Lower leg skin (tissue), 4 donors: ENCODE results near the gene PTGR3. TPM values are rescaled to one million over a fixed set of nuclear protein-coding genes. Genes with fewer than 3 reads are reported as not detected.

ENCODE experiments used
- DNase-seq, 2 donors: peaks; one replicate each; pipeline ENCODE4 v3.0.0-alpha.2; 2019; ENCODE audit warnings: low spot score in 2 of 2
- H3K4me3 ChIP-seq: fragments of 200-600 bp; sonication (generic); 2 replicates; pipeline ENCODE4 v1.5.1; 2017; ENCODE audit warnings: mild to moderate bottlenecking, low read depth; ENCODE audit not compliant: poor library complexity, severe bottlenecking
- POLR2A ChIP-seq, 2 donors: fragments of 450-650 bp; IDR thresholded peaks; one replicate each; pipeline ENCODE4 v1.6.1; 2016 to 2017; ENCODE audit warnings: antibody characterized with exemption in 2 of 2, mild to moderate bottlenecking in 1 of 2, moderate library complexity in 1 of 2
- whole genome bisulfite sequencing, 2 donors: methylation state at CpG; one replicate each; pipeline ENCODE4 v1.1.5; 2018; 5-methylcytosine and 5-hydroxymethylcytosine counted together
- intact Hi-C: fragments of 100-400 bp; cut with DNase I; formaldehyde crosslinking; loops from one replicate; pipeline ENCODE4 v1.15.0; 2023; ENCODE audit warnings: low total_unique reads
- total RNA-seq, 4 donors: library from RNA; depleted of rRNA; stranded (reverse); fragments of >200 nt; gene quantifications; one replicate each; pipeline ENCODE4 v1.1.0, GENCODE V29; 2016
- TF ChIP-seq, protein P1 (sequence below), 3 donors: fragments of 450-650 bp; IDR thresholded peaks; one replicate each; pipeline ENCODE4 v1.5.1; 2016; ENCODE audit warnings: antibody characterized with exemption in 3 of 3, mild to moderate bottlenecking in 3 of 3, moderate library complexity in 2 of 3

Gene PTGR3
- total RNA-seq, 4 donors from 2014 or later: 11.7 to 29.3 (median 24.2) TPM

DNA sequence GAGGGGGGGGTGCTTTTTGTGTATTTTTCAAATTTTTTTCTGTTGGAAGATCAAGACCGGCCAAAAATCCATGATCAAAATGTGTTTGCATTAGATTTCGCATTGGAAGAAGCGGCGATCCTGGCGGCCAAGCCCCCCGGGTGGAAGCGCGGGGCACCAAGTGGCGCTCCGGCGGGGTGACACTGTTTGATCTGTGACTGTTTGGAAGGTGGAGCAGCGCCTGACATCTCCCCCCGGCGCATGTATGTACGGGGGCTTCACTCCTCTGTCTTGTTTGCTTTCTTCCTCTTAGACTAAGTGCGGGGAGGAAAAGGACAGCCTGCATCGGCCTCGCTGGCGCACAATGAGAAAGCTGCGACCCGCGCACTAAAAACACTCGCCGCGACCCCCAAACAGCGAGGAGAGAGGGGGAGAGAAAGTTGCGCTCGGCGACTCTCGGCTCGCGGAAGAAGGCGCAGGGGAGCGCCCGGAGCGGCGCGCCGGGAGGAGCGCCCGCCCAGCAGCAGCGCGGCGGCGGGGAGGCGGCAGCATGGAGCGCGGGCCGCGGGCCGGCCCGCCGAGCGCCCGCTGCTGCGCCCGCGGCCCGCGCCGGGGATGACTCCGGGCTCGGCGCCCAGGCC lies 2.2 kb upstream of the PTGR3 start:
- peak overlapping the region; percentile 78 for H3K4me3 ChIP-seq
- intact Hi-C loops: no loop called here
- 0 to 1% methylated on average over 24 to 54 of the region's 64 CpGs for WGBS, 2 donors
- no peak for DNase-seq
- TF ChIP-seq POLR2A (IDR thresholded peaks at IDR 0.05): no peak
- TF ChIP-seq, protein P1, sequence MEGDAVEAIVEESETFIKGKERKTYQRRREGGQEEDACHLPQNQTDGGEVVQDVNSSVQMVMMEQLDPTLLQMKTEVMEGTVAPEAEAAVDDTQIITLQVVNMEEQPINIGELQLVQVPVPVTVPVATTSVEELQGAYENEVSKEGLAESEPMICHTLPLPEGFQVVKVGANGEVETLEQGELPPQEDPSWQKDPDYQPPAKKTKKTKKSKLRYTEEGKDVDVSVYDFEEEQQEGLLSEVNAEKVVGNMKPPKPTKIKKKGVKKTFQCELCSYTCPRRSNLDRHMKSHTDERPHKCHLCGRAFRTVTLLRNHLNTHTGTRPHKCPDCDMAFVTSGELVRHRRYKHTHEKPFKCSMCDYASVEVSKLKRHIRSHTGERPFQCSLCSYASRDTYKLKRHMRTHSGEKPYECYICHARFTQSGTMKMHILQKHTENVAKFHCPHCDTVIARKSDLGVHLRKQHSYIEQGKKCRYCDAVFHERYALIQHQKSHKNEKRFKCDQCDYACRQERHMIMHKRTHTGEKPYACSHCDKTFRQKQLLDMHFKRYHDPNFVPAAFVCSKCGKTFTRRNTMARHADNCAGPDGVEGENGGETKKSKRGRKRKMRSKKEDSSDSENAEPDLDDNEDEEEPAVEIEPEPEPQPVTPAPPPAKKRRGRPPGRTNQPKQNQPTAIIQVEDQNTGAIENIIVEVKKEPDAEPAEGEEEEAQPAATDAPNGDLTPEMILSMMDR (IDR thresholded peaks at IDR 0.05): no peak

DNA sequence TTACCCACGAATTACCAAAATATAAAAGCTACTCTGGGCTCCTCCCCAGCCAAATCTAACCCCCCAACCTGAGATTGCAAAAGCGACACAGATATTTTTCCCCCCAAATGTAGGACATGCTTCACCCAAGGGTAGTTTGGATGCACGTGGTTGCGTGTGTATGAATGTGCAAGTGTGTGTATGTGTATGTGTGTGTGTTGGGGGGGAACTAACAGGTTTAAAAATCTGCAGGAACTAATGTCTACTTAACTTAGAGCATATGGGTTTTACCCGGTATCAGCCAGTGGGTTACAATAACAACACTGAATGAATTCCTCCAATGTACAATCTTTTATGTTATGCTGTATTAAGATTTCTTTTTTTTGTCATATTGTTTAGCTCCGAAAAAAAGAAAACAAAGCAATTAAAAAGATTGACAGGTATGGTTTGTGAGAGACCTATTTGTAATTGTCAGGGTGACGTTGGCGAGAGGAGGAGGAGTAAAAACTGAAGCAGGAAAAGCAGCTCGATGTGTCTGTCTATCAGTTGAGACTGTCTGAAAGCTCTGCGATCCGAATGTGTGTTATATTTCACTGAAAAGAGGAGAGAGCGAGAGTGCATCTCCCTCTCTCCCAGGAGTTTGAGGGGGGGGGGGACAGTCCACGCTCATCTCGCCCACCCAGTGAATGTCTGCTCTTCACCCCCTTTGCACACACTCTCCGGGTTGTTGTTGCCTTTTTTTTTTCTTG lies 1.5 kb upstream of the PTGR3 start, which contains the start of gene TSHZ1:
TSHZ1 (plus strand) TSS at position 524 of the 728 bp plus-strand sequence. CDS start 1,080 bp downstream, outside the sequence.
- 1 to 2% methylated on average over 15 of the region's 15 CpGs for WGBS, 2 donors
- H3K4me3 ChIP-seq: peak within 1 kb of the TSS; percentile 80
- TF ChIP-seq, protein P1 (IDR thresholded peaks at IDR 0.05): no peak
- TF ChIP-seq POLR2A (IDR thresholded peaks at IDR 0.05): no peak
- DNase-seq: peak in 1 of 2 donors; percentile 82
- intact Hi-C loops: no loop called here

- intact Hi-C loops: no loop called here
- WGBS, 2 donors: 0% methylated on average over 8 of the region's 8 CpGs
Observed at GRCh38 chr18:75209951-75210258, 966 bp upstream of the PTGR3 start.

DNA sequence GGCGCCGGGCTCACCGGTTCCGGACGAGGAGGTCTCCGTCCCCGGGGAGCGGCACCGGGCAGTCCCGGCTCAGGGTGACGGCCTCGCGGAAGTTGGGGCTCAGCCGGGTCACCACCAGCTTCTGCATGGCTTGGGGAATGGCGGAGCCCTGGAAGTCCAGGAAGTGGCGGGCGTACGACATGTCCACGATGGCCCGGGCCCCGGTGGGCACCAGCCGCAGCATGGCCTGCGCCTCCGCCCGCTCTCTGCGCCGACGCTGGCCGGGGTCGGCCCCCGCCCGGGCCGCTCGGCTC lies 157 bp downstream of the PTGR3 start:
- WGBS, 2 donors: 0% methylated on average over 20 of the region's 34 CpGs; no CpG with 5 or more reads in 1 of the 2 donors
- DNase-seq: no peak
- intact Hi-C loops: no loop called here
- TF ChIP-seq, protein P1 (IDR thresholded peaks at IDR 0.05): no peak
- no peak for TF ChIP-seq POLR2A (IDR thresholded peaks at IDR 0.05)
- peak overlapping the region; percentile 80 for H3K4me3 ChIP-seq

More at GRCh38 chr18:75209951-75210258, 966 bp upstream of the PTGR3 start:
- DNase-seq: no peak
- peak overlapping the region; percentile 80 for H3K4me3 ChIP-seq
- TF ChIP-seq POLR2A (IDR thresholded peaks at IDR 0.05): no peak
- TF ChIP-seq, protein P1 (IDR thresholded peaks at IDR 0.05): no peak

- DNase-seq: peak; percentile 53 to 90
- WGBS, 2 donors: 0 to 1% methylated on average over 30 to 31 of the region's 65 CpGs
- intact Hi-C loops: no loop called here
- no peak for TF ChIP-seq POLR2A (IDR thresholded peaks at IDR 0.05)
- TF ChIP-seq, protein P1 (IDR thresholded peaks at IDR 0.05): no peak
- H3K4me3 ChIP-seq: peak overlapping the region; percentile 80
Observed at GRCh38 chr18:75208155-75208835, 644 bp downstream of the PTGR3 start.
